ENCODE results near the gene F2R.
"Not testable (repeated sequence)": the region's sequence is repeated elsewhere in the genome, so short reads cannot be mapped to it uniquely, and the experiment has no call there.

F2R gene

DNA sequence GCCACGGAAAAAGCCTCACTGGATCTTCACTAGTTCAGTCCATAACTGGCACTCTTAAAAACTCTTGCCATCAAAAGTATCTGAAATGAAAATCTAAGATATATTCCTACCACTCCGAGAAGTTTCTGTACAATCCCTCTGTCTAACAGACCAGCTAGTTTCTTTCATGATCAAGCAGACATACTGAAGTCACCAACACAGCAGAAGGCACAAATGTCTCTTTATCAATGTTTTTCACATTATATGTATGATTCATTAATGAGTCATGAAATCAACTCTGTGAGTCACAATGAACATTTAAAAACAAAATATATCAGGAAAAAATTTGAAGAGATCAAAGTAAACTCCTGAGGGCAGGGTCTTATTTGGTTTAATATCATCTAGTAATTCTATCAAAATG lies 50.8 kb downstream of the F2R start:
- Histone ChIP-seq H3K27ac (ENCODE audit: low read length) (no peak overlapping the region), H3K4me3 (ENCODE audit: low read length) (no peak overlapping the region), H3K9me3 (ENCODE audit: insufficient read depth, low read depth, low read length) (no peaks in the 10 kb centered on the region; the same call in 1 of the 2 replicates), H3K36me3 (ENCODE audit: insufficient read depth, low read depth, low read length) (no peaks in the 10 kb centered on the region), H3K27me3 (ENCODE audit: insufficient read depth, low read length) (no peaks in the 10 kb centered on the region), H3K9ac (ENCODE audit: low read depth, low read length) (no peak overlapping the region), H3K4me1 (ENCODE audit: insufficient read depth, low read length) (0 out of 2 replicates have a peak, but pooled peaks cover 2% of the 10 kb centered on the region)

DNA sequence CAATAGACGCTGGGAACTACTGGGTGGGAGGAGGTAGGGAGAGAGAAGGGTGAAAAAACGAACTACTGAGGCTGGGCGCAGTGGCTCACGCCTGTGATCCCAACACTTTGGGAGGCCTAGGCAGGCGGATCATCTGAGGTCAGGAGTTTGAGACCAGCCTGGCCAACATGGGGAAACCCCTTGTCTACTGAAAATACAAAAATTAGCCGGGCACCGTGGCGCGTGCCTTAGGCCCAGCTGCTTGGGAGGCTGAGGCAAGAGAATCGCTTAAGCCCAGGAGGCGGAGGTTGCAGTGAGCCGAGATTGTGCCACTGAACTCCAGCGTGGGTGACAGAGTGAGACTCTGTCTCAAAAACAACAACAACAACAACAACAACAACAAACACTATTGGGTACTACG lies 55.1 kb downstream of the F2R start:
- not testable (repeated sequence) for H3K27me3 ChIP-seq (ENCODE audit: insufficient read depth, low read length); H3K9ac ChIP-seq (ENCODE audit: low read depth, low read length); H3K4me1 ChIP-seq (ENCODE audit: insufficient read depth, low read length); H3K36me3 ChIP-seq (ENCODE audit: insufficient read depth, low read depth, low read length); H3K27ac ChIP-seq (ENCODE audit: low read length); H3K9me3 ChIP-seq (ENCODE audit: insufficient read depth, low read depth, low read length); H3K4me3 ChIP-seq (ENCODE audit: low read length)

DNA sequence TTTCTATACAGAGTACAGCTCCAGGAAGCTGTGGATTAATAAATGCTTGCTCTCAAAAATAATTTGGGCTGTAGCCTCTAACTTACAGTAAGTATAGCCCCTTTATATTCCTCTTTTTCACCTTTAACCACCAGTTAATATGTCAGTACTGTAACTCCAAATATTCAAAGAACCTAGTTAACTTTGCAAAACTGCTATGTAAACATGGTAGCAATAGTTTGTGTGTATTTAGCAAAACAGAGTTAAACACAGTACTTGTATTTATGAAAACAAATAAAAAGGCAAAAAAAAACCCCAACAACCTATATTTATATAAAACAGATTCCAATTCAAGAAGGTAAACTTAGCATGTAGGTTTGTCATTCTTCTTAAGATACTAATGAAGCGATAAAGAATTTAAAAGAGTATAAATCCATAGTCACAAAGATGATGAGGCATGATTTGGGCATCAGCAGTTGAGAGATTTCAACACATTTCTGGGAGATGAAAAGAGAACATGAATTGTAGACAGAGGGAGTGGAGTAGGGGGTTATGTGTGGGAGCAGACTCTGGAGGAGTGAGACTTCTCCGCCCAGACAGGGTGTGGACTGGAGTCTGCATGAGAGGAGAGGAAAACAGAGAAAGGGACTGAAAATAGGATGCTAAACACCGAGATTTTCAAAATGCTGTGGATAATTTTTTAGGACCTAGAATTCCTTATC lies 55.9 kb downstream of the F2R start:
- no peak overlapping the region for H3K27ac ChIP-seq (ENCODE audit: low read length)
- no peaks in the 10 kb centered on the region for H3K4me1 ChIP-seq (ENCODE audit: insufficient read depth, low read length)
- H3K4me3 ChIP-seq (ENCODE audit: low read length) = no peak overlapping the region
- no peaks in the 10 kb centered on the region for H3K36me3 ChIP-seq (ENCODE audit: insufficient read depth, low read depth, low read length)
- H3K9me3 ChIP-seq (ENCODE audit: insufficient read depth, low read depth, low read length) = no peaks in the 10 kb centered on the region
- H3K27me3 ChIP-seq (ENCODE audit: insufficient read depth, low read length) = no peaks in the 10 kb centered on the region
- no peak overlapping the region for H3K9ac ChIP-seq (ENCODE audit: low read depth, low read length)

- H3K9ac ChIP-seq (ENCODE audit: low read depth, low read length) = no peak overlapping the region
- no peak overlapping the region for H3K27ac ChIP-seq (ENCODE audit: low read length)
- no peaks in the 10 kb centered on the region for H3K36me3 ChIP-seq (ENCODE audit: insufficient read depth, low read depth, low read length)
- H3K9me3 ChIP-seq (ENCODE audit: insufficient read depth, low read depth, low read length) = no peaks in the 10 kb centered on the region
- H3K4me3 ChIP-seq (ENCODE audit: low read length) = no peak overlapping the region
- peaks cover 4% of the 10 kb centered on the region; the same call in 1 of the 2 replicates for H3K4me1 ChIP-seq (ENCODE audit: insufficient read depth, low read length)
- H3K27me3 ChIP-seq (ENCODE audit: insufficient read depth, low read length) = no peaks in the 10 kb centered on the region
Observed at GRCh38 chr5:76775921-76776320, 60.0 kb downstream of the F2R start.

GRCh38 chr5:76776391-76776790 lies 60.5 kb downstream of the F2R start:
- no peak overlapping the region for H3K4me3 ChIP-seq (ENCODE audit: low read length)
- H3K4me1 ChIP-seq (ENCODE audit: insufficient read depth, low read length) = peaks cover 4% of the 10 kb centered on the region; the same call in 1 of the 2 replicates
- no peak overlapping the region for H3K9ac ChIP-seq (ENCODE audit: low read depth, low read length)
- no peaks in the 10 kb centered on the region for H3K36me3 ChIP-seq (ENCODE audit: insufficient read depth, low read depth, low read length)
- no peaks in the 10 kb centered on the region for H3K9me3 ChIP-seq (ENCODE audit: insufficient read depth, low read depth, low read length)
- H3K27ac ChIP-seq (ENCODE audit: low read length) = no peak overlapping the region
- no peaks in the 10 kb centered on the region for H3K27me3 ChIP-seq (ENCODE audit: insufficient read depth, low read length)

DNA sequence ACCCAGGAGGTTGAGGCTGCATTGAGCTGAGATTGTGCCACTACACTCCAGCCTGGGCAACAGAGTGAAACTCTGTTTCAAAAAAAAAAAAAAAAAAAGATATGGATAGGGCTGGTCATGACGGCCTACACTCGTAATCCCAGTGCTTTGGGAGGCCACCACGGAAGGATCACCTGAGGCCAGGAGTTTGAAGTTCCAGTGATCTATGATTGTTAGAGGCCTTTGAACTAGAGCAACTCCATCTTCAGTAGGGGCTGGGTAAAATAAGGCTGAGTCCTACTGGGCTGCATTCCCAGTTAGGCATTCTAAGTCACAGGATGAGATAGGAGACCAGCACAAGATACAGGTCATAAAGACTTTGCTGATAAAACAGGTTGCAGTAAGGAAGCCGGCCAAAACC lies 64.7 kb downstream of the F2R start:
- not testable (repeated sequence) for H3K4me1 ChIP-seq (ENCODE audit: insufficient read depth, low read length); H3K36me3 ChIP-seq (ENCODE audit: insufficient read depth, low read depth, low read length); H3K9ac ChIP-seq (ENCODE audit: low read depth, low read length); H3K27ac ChIP-seq (ENCODE audit: low read length); H3K9me3 ChIP-seq (ENCODE audit: insufficient read depth, low read depth, low read length); H3K27me3 ChIP-seq (ENCODE audit: insufficient read depth, low read length); H3K4me3 ChIP-seq (ENCODE audit: low read length)

DNA sequence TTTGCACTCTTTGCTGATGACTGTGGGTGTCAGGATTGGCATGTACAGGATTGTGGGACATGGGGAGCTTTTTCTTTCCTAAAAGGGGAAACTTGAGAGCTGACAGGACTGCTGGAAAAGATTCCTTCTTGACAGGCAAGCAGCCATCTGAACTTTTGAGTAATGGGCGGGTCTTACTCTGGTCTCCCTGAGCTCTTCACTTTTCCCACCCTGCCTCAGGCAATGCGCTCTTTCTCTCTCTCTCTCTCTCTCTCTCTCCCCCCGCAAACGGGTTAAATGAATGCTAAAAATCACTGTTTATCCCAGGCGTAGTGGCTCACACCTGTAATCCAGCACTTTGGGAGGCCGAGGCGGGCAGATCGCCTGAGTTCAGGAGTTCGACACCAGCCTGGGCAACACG lies 65.8 kb downstream of the F2R start:
- Histone ChIP-seq H3K9ac (ENCODE audit: low read depth, low read length) (no peak overlapping the region), H3K4me1 (ENCODE audit: insufficient read depth, low read length) (peaks cover 4% of the 10 kb centered on the region; the same call in 1 of the 2 replicates), H3K36me3 (ENCODE audit: insufficient read depth, low read depth, low read length) (no peaks in the 10 kb centered on the region), H3K27ac (ENCODE audit: low read length) (no peak overlapping the region), H3K9me3 (ENCODE audit: insufficient read depth, low read depth, low read length) (no peaks in the 10 kb centered on the region), H3K4me3 (ENCODE audit: low read length) (no peak overlapping the region), H3K27me3 (ENCODE audit: insufficient read depth, low read length) (no peaks in the 10 kb centered on the region)

GRCh38 chr5:76782444-76782843 lies 66.5 kb downstream of the F2R start:
- Histone ChIP-seq H3K27me3 (ENCODE audit: insufficient read depth, low read length) (no peaks in the 10 kb centered on the region), H3K36me3 (ENCODE audit: insufficient read depth, low read depth, low read length) (no peaks in the 10 kb centered on the region), H3K9ac (ENCODE audit: low read depth, low read length) (no peak overlapping the region), H3K9me3 (ENCODE audit: insufficient read depth, low read depth, low read length) (no peaks in the 10 kb centered on the region), H3K4me1 (ENCODE audit: insufficient read depth, low read length) (peaks cover 6% of the 10 kb centered on the region), H3K27ac (ENCODE audit: low read length) (no peak overlapping the region), H3K4me3 (ENCODE audit: low read length) (no peak overlapping the region)
